HepG2 (cell line): ENCODE results near the gene MBNL3. TPM values are rescaled to one million over a fixed set of nuclear protein-coding genes. Genes with fewer than 3 reads are reported as not detected.

ENCODE experiments used
- ATF7-NPFF ChIP-seq: sonication (generic); formaldehyde crosslinking; IDR thresholded peaks from 2 replicates; pipeline ENCODE4 v1.8.1; 2023; ENCODE audit warnings: mild to moderate bottlenecking, low read depth, missing genetic modification reagents, moderate library complexity
- CEBPG ChIP-seq: IDR thresholded peaks from 2 replicates; pipeline ENCODE4 v1.6.1; 2016
- EEA1 ChIP-seq: sonication (generic); formaldehyde crosslinking; IDR thresholded peaks from 2 replicates; pipeline ENCODE4 v1.5.1; 2020; ENCODE audit warnings: mild to moderate bottlenecking, missing genetic modification reagents, borderline replicate concordance
- EP300 ChIP-seq, 3 experiments: sonication (generic) in 1 of 3; formaldehyde crosslinking in 1 of 3; IDR thresholded peaks; 2 replicates each; pipeline versions ENCODE4 v1.5.1 to v1.6.1; 2011 to 2020; ENCODE audit warnings: low read depth in 2 of 3, low read length in 2 of 3, borderline replicate concordance in 1 of 3, improper control_type of control experiment in 1 of 3, mild to moderate bottlenecking in 1 of 3, missing genetic modification reagents in 1 of 3, moderate library complexity in 1 of 3
- ETV6 ChIP-seq: sonication (generic); formaldehyde crosslinking; conservative IDR thresholded peaks from 2 replicates; pipeline ENCODE4 v1.4.0; 2020; ENCODE audit warnings: missing genetic modification reagents
- FOXA3 ChIP-seq: IDR thresholded peaks from 2 replicates; pipeline ENCODE4 v1.6.1; 2016; ENCODE audit warnings: missing genetic modification reagents, missing compliant biosample characterization
- JUNB ChIP-seq: sonication (generic); formaldehyde crosslinking; IDR thresholded peaks from 2 replicates; pipeline ENCODE4 v1.8.0; 2022; ENCODE audit warnings: missing genetic modification reagents, mild to moderate bottlenecking, borderline replicate concordance
- MAF1 ChIP-seq: sonication (generic); formaldehyde crosslinking; IDR thresholded peaks from 2 replicates; pipeline ENCODE4 v1.5.0; 2020; ENCODE audit warnings: missing genetic modification reagents, borderline replicate concordance
- MEIS1 ChIP-seq: sonication (generic); formaldehyde crosslinking; IDR thresholded peaks from 2 replicates; pipeline ENCODE4 v1.9.0; 2021; ENCODE audit warnings: mild to moderate bottlenecking, missing genetic modification reagents, moderate library complexity, borderline replicate concordance
- MIXL1 ChIP-seq: IDR thresholded peaks from 2 replicates; pipeline ENCODE4 v1.6.1; 2016
- RARA ChIP-seq: IDR thresholded peaks from 2 replicates; pipeline ENCODE4 v1.6.1; 2016; ENCODE audit warnings: missing genetic modification reagents, missing compliant biosample characterization
- RBAK ChIP-seq: sonication (generic); formaldehyde crosslinking; IDR thresholded peaks from 2 replicates; pipeline ENCODE4 v1.5.1; 2020; ENCODE audit warnings: mild to moderate bottlenecking, missing genetic modification reagents
- REXO4 ChIP-seq: sonication (generic); formaldehyde crosslinking; IDR thresholded peaks from 2 replicates; pipeline ENCODE4 v1.8.0; 2022; ENCODE audit warnings: missing genetic modification reagents, mild to moderate bottlenecking, borderline replicate concordance
- SMC3 ChIP-seq: IDR thresholded peaks from 2 replicates; pipeline ENCODE4 v1.6.1; 2011; ENCODE audit warnings: low read length, improper control_type of control experiment
- SOX13 ChIP-seq, 3 experiments: fragments of 450-650 bp in 1 of 3; sonication (generic) in 1 of 3; formaldehyde crosslinking in 1 of 3; IDR thresholded peaks in 2 of 3; conservative IDR thresholded peaks in 1 of 3; 2 replicates each; pipeline versions ENCODE4 v1.5.0 to v1.6.1; 2016 to 2020; ENCODE audit warnings: antibody characterized with exemption in 1 of 3, mild to moderate bottlenecking in 1 of 3, missing compliant biosample characterization in 1 of 3, missing genetic modification reagents in 1 of 3, moderate library complexity in 1 of 3
- TCF7 ChIP-seq: sonication (generic); IDR thresholded peaks from 2 replicates; pipeline ENCODE4 v1.6.1; 2016; ENCODE audit warnings: antibody characterized with exemption, low read depth
- THAP11 ChIP-seq: IDR thresholded peaks from 2 replicates; pipeline ENCODE4 v1.6.1; 2016; ENCODE audit warnings: missing biosample characterization, missing genetic modification reagents
- ZKSCAN8 ChIP-seq: IDR thresholded peaks from 2 replicates; pipeline ENCODE4 v1.6.1; 2016; ENCODE audit warnings: borderline replicate concordance, missing genetic modification reagents, missing compliant biosample characterization
- ZMYM4 ChIP-seq: sonication (generic); formaldehyde crosslinking; IDR thresholded peaks from 2 replicates; pipeline ENCODE4 v1.8.1; 2023; ENCODE audit warnings: mild to moderate bottlenecking, missing genetic modification reagents
- ZNF263 ChIP-seq: sonication (generic); formaldehyde crosslinking; IDR thresholded peaks from 2 replicates; pipeline ENCODE4 v1.4.0; 2020; ENCODE audit warnings: missing genetic modification reagents
- ZNF296 ChIP-seq: sonication (generic); formaldehyde crosslinking; conservative IDR thresholded peaks from 2 replicates; pipeline ENCODE4 v1.5.0; 2020; ENCODE audit warnings: mild to moderate bottlenecking, missing genetic modification reagents
- ZNF326 ChIP-seq: sonication (generic); formaldehyde crosslinking; IDR thresholded peaks from 2 replicates; pipeline ENCODE4 v1.4.0; 2020; ENCODE audit warnings: missing genetic modification reagents, borderline replicate concordance
- ZNF33A ChIP-seq: sonication (generic); formaldehyde crosslinking; IDR thresholded peaks from 2 replicates; pipeline ENCODE4 v1.5.1; 2020; ENCODE audit warnings: missing genetic modification reagents, mild to moderate bottlenecking, moderate library complexity, borderline replicate concordance
- ZNF569 ChIP-seq: sonication (generic); formaldehyde crosslinking; IDR thresholded peaks from 2 replicates; pipeline ENCODE4 v1.5.0; 2020; ENCODE audit warnings: mild to moderate bottlenecking, missing genetic modification reagents, moderate library complexity, borderline replicate concordance
- ZNF607 ChIP-seq: sonication (generic); formaldehyde crosslinking; IDR thresholded peaks from 2 replicates; pipeline ENCODE4 v1.5.1; 2020; ENCODE audit warnings: missing genetic modification reagents, mild to moderate bottlenecking, borderline replicate concordance
- ZZZ3 ChIP-seq: sonication (generic); formaldehyde crosslinking; IDR thresholded peaks from 2 replicates; pipeline ENCODE4 v1.4.0; 2020; ENCODE audit warnings: missing genetic modification reagents, mild to moderate bottlenecking, borderline replicate concordance
- polyA plus RNA-seq, 8 experiments: library from polyadenylated mRNA; depleted of rRNA in 3 of 8; stranded (reverse) in 7 of 8; unstranded in 1 of 8; fragments of >200 nt; fragmentation: Illumina TruSeq in 4 of 8; extraction: Trizol in 4 of 8; gene quantifications; 2 replicates each; pipeline versions ENCODE4 v1.2.1 to v1.2.3, GENCODE V29; 2011 to 2016; ENCODE audit warnings: low read depth in 4 of 8, missing spikeins in 1 of 8, mixed read lengths in 1 of 8; ENCODE audit not compliant: insufficient read depth in 1 of 8
- total RNA-seq, 5 experiments: library from RNA; depleted of rRNA; stranded (reverse); fragments of >200 nt; fragmentation: Illumina TruSeq; extraction: Trizol; gene quantifications; 2 replicates each; pipeline ENCODE4 v1.2.3, GENCODE V29; 2016; ENCODE audit warnings: low read depth in 1 of 5
- TF ChIP-seq, protein P1 (sequence below): sonication (generic); formaldehyde crosslinking; IDR thresholded peaks from 2 replicates; pipeline ENCODE4 v1.5.0; 2020; ENCODE audit warnings: missing genetic modification reagents
- TF ChIP-seq, protein P2 (sequence below): IDR thresholded peaks from 2 replicates; pipeline ENCODE4 v1.4.0; 2020; ENCODE audit warnings: mild to moderate bottlenecking, missing genetic modification reagents

MBNL3 gene
- total and polyA plus RNA-seq, 2 of the 13 experiments (the other 11 are each of a cell fraction or from before 2014, with no cell fraction given): 155 to 257 TPM

DNA sequence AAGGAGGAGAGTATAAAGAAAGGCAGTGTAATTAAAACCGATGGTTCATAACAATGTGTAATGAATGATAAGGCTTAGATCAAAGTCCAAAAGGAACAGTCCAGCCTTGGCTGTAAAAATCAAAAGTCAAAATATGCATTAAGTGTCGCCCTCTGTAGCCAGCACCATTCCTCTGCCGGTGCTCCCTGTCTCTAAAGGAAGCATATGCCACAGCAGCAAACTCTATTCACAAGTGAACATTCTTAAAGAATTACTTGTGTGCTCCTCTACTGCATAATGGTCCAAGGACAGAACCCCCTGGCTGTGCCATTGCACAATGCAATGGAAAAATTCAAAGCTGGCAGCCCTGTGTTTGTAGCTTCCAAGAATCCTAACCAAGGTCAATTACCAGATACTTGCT, 16.3 kb upstream of the MBNL3 start (continued):
- TF ChIP-seq REXO4 (CRISPR knock-in tag) (no peak), ZNF607 (CRISPR knock-in tag) (no peak), ZNF326 (CRISPR knock-in tag) (no peak), ZNF569 (CRISPR knock-in tag) (no peak), ATF7-NPFF (no peak), EP300 (IDR thresholded peaks at IDR 0.05; ENCODE audit: low read depth in 2 of 2, low read length in 2 of 2) (peak in 1 of 2 experiments; percentile 55; a peak in 1 of 4 replicates), EP300 (CRISPR knock-in tag; IDR thresholded peaks at IDR 0.05; ENCODE audit: borderline replicate concordance) (no peak; the same call in 1 of the 2 replicates), MIXL1 (CRISPR knock-in tag) (0 out of 2 replicates have a peak, but pooled peaks have one; percentile 30), SMC3 (peak; percentile 19), TCF7 (0 out of 2 replicates have a peak, but pooled peaks have one; percentile 30), JUNB (CRISPR knock-in tag) (no peak), ETV6 (CRISPR knock-in tag) (no peak), ZNF33A (CRISPR knock-in tag) (no peak), CEBPG (CRISPR knock-in tag) (peak; percentile 63), SOX13 (IDR thresholded peaks at IDR 0.05) (no peak), SOX13 (CRISPR knock-in tag; conservative IDR thresholded peaks at IDR 0.05 in 1 of 2, IDR thresholded peaks at IDR 0.05 in 1 of 2) (peak in 1 of 2 experiments; percentile 70; a peak in 1 of 4 replicates), ZNF263 (CRISPR knock-in tag) (peak; percentile 74; the same call in 1 of the 2 replicates), FOXA3 (CRISPR knock-in tag) (0 out of 2 replicates have a peak, but pooled peaks have one; percentile 16), THAP11 (CRISPR knock-in tag) (no peak), ZNF296 (CRISPR knock-in tag) (no peak), ZMYM4 (CRISPR knock-in tag) (peak; percentile 33; the same call in 1 of the 2 replicates), RARA (CRISPR knock-in tag) (peak; percentile 37), EEA1 (CRISPR knock-in tag) (no peak), ZZZ3 (CRISPR knock-in tag) (no peak), ZKSCAN8 (no peak), MAF1 (no peak), RBAK (no peak), MEIS1 (CRISPR knock-in tag) (no peak)
- TF ChIP-seq, protein P1, sequence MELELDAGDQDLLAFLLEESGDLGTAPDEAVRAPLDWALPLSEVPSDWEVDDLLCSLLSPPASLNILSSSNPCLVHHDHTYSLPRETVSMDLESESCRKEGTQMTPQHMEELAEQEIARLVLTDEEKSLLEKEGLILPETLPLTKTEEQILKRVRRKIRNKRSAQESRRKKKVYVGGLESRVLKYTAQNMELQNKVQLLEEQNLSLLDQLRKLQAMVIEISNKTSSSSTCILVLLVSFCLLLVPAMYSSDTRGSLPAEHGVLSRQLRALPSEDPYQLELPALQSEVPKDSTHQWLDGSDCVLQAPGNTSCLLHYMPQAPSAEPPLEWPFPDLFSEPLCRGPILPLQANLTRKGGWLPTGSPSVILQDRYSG: no peak
- TF ChIP-seq, protein P2, sequence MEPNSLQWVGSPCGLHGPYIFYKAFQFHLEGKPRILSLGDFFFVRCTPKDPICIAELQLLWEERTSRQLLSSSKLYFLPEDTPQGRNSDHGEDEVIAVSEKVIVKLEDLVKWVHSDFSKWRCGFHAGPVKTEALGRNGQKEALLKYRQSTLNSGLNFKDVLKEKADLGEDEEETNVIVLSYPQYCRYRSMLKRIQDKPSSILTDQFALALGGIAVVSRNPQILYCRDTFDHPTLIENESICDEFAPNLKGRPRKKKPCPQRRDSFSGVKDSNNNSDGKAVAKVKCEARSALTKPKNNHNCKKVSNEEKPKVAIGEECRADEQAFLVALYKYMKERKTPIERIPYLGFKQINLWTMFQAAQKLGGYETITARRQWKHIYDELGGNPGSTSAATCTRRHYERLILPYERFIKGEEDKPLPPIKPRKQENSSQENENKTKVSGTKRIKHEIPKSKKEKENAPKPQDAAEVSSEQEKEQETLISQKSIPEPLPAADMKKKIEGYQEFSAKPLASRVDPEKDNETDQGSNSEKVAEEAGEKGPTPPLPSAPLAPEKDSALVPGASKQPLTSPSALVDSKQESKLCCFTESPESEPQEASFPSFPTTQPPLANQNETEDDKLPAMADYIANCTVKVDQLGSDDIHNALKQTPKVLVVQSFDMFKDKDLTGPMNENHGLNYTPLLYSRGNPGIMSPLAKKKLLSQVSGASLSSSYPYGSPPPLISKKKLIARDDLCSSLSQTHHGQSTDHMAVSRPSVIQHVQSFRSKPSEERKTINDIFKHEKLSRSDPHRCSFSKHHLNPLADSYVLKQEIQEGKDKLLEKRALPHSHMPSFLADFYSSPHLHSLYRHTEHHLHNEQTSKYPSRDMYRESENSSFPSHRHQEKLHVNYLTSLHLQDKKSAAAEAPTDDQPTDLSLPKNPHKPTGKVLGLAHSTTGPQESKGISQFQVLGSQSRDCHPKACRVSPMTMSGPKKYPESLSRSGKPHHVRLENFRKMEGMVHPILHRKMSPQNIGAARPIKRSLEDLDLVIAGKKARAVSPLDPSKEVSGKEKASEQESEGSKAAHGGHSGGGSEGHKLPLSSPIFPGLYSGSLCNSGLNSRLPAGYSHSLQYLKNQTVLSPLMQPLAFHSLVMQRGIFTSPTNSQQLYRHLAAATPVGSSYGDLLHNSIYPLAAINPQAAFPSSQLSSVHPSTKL (CRISPR knock-in tag): peak; percentile 74
